ENCODE data around the gene PXMP2. TPM values are rescaled to one million over a fixed set of nuclear protein-coding genes. Genes with fewer than 3 reads are reported as not detected.

PXMP2 gene
- total RNA-seq, 2 experiments from 2014 or later = 58.1 to 103 TPM

GRCh38 chr12:132657004-132657727, 30.2 kb upstream of the PXMP2 start:
- Histone ChIP-seq H3K9me2 (ENCODE audit: insufficient read depth, low read length) (no peaks in the 10 kb centered on the region), H3K79me2 (ENCODE audit: insufficient read depth, low read depth, low read length) (no peaks in the 10 kb centered on the region), H3K4me3 (ENCODE audit: low read depth, low read length, poor library complexity, severe bottlenecking) (no peak overlapping the region), H3K4me1 (ENCODE audit: insufficient read depth, low read length, poor library complexity, severe bottlenecking) (no peaks in the 10 kb centered on the region), H4K20me1 (ENCODE audit: insufficient read depth, low read length) (no peaks in the 10 kb centered on the region), H3K4me2 (ENCODE audit: low read length) (no peak overlapping the region), H3K9me3 (ENCODE audit: low read length) (no peaks in the 10 kb centered on the region), H3K36me3 (ENCODE audit: insufficient read depth, low read length) (peaks cover 99% of the 10 kb centered on the region), H2AFZ (ENCODE audit: low read length) (no peak overlapping the region), H3K27ac (ENCODE audit: low read depth, low read length, poor library complexity, severe bottlenecking) (no peak overlapping the region)
- ChIA-PET POLR2A (interaction anchor here (0.6 kb wide), 1 partner anchor 14 kb away, joined by 4 read pairs; no protein-coding TSS in a partner anchor), CTCF (ENCODE audit: unreplicated experiment) (interaction anchor here (0.6 kb wide), 1 partner anchor 28 kb away, joined by 3 read pairs; no protein-coding TSS in a partner anchor)
- DNase-seq (ENCODE audit: low spot score) = no peak
- BruUV-seq (replicated peaks) = no TSS peak
- 0 out of 2 replicates have a peak, but pooled peaks have one; percentile 18 for TF ChIP-seq CTCF (conservative IDR thresholded peaks at IDR 0.05; ENCODE audit: low read length)
- TF ChIP-seq EZH2phosphoT487 (IDR thresholded peaks at IDR 0.05; ENCODE audit: borderline replicate concordance, low read depth, low read length) = no peak
- intact Hi-C loops (cut with micrococcal nuclease; ENCODE audit: unreplicated experiment) = no loop called here

GRCh38 chr12:132658149-132658894, 29.1 kb upstream of the PXMP2 start:
- intact Hi-C loops (cut with micrococcal nuclease; ENCODE audit: unreplicated experiment) = no loop called here
- no peaks in the 10 kb centered on the region for H3K9me3 ChIP-seq (ENCODE audit: low read length)
- no peak overlapping the region for H2AFZ ChIP-seq (ENCODE audit: low read length)
- H3K79me2 ChIP-seq (ENCODE audit: insufficient read depth, low read depth, low read length) = no peaks in the 10 kb centered on the region
- H3K9me2 ChIP-seq (ENCODE audit: insufficient read depth, low read length) = no peaks in the 10 kb centered on the region
- CTCF ChIA-PET (ENCODE audit: unreplicated experiment) = no interaction called here
- no TSS peak for BruUV-seq (replicated peaks)
- no peaks in the 10 kb centered on the region; the same call in 1 of the 2 replicates for H4K20me1 ChIP-seq (ENCODE audit: insufficient read depth, low read length)
- H3K4me3 ChIP-seq (ENCODE audit: low read depth, low read length, poor library complexity, severe bottlenecking) = no peak overlapping the region
- POLR2A ChIA-PET = no interaction called here
- no peak for TF ChIP-seq EZH2phosphoT487 (IDR thresholded peaks at IDR 0.05; ENCODE audit: borderline replicate concordance, low read depth, low read length)
- no peak for TF ChIP-seq CTCF (conservative IDR thresholded peaks at IDR 0.05; ENCODE audit: low read length)
- DNase-seq (ENCODE audit: low spot score) = no peak
- H3K36me3 ChIP-seq (ENCODE audit: insufficient read depth, low read length) = peaks cover 99% of the 10 kb centered on the region
- no peak overlapping the region for H3K4me2 ChIP-seq (ENCODE audit: low read length)
- no peak overlapping the region for H3K27ac ChIP-seq (ENCODE audit: low read depth, low read length, poor library complexity, severe bottlenecking)
- H3K4me1 ChIP-seq (ENCODE audit: insufficient read depth, low read length, poor library complexity, severe bottlenecking) = no peaks in the 10 kb centered on the region
